Transverse colon (tissue), 4 donors: ENCODE results near the gene BET1L. TPM values are rescaled to one million over a fixed set of nuclear protein-coding genes. Genes with fewer than 3 reads are reported as not detected.
A peak's percentile ranks its signal among the peaks of the same experiment; 100 is the strongest.

Source experiments
- DNase-seq: peaks from one replicate; pipeline ENCODE4 v3.0.0-alpha.2; 2019
- H3K27ac ChIP-seq, 4 donors: fragments of 200-600 bp; sonication (generic); 2 replicates each; pipeline ENCODE4 v1.5.1; 2016 to 2018; ENCODE audit warnings: inconsistent platforms in 4 of 4
- H3K27me3 ChIP-seq: fragments of 200-600 bp; sonication (generic); 2 replicates; pipeline ENCODE4 v1.5.1; 2017; ENCODE audit warnings: inconsistent platforms
- H3K36me3 ChIP-seq, 4 donors: fragments of 200-600 bp; sonication (generic); 2 replicates each; pipeline ENCODE4 v1.5.1; 2017 to 2019; ENCODE audit warnings: inconsistent platforms in 4 of 4
- H3K4me1 ChIP-seq, 4 donors: fragments of 200-600 bp; sonication (generic); 2 replicates each; pipeline ENCODE4 v1.5.1; 2017 to 2020; ENCODE audit warnings: inconsistent platforms in 4 of 4
- H3K4me3 ChIP-seq, 4 donors: fragments of 200-600 bp; sonication (generic); 1 replicate in 1 of 4; 2 replicates in 3 of 4; pipeline versions ENCODE4 v1.5.1 to v1.6.1; 2017 to 2019; ENCODE audit warnings: inconsistent platforms in 4 of 4
- H3K9me3 ChIP-seq, 2 donors: fragments of 200-600 bp; sonication (generic); 2 replicates each; pipeline ENCODE4 v1.5.1; 2017 to 2019; ENCODE audit warnings: inconsistent platforms in 2 of 2
- EP300 ChIP-seq: sonication (generic); formaldehyde crosslinking; IDR thresholded peaks from one replicate; pipeline ENCODE4 v1.6.1; 2017; ENCODE audit warnings: antibody characterized with exemption, low read depth
- POLR2A ChIP-seq: fragments of 450-650 bp; IDR thresholded peaks from one replicate; pipeline ENCODE4 v1.6.1; 2016; ENCODE audit warnings: antibody characterized with exemption, mild to moderate bottlenecking, moderate library complexity
- POLR2AphosphoS5 ChIP-seq, 3 donors: sonication (generic); formaldehyde crosslinking; IDR thresholded peaks; one replicate each; pipeline ENCODE4 v1.6.1; 2016; ENCODE audit warnings: antibody characterized with exemption in 3 of 3
- WGBS, 2 donors: methylation state at CpG; one replicate each; pipeline ENCODE4 v1.1.5; 2018; ENCODE audit warnings: low coverage in 1 of 2; 5-methylcytosine and 5-hydroxymethylcytosine counted together
- in situ Hi-C, 4 donors: fragments of 200-750 bp; cut with MboI; loops; one replicate each; pipeline versions ENCODE4 v1.15.0 to v1.15.1; 2017; ENCODE audit warnings: low sequenced_read_pairs in 3 of 4, low pct_ligation_motif_present in 1 of 4, low pct_unique_long_range_greater_than_20kb in 1 of 4
- intact Hi-C: fragments of 100-400 bp; cut with DNase I; formaldehyde crosslinking; loops from one replicate; pipeline ENCODE4 v1.15.1; 2023; ENCODE audit warnings: low total_unique reads
- total RNA-seq, 4 donors: library from RNA; depleted of rRNA; stranded (reverse); fragments of >200 nt; gene quantifications; one replicate each; pipeline ENCODE4 v1.1.0, GENCODE V29; 2016
- TF ChIP-seq, protein P1 (sequence below), 5 experiments: fragments of 200-600 bp in 3 of 5; fragments of 450-650 bp in 2 of 5; sonication (generic) in 3 of 5; IDR thresholded peaks; 1 replicate in 2 of 5; 2 replicates in 3 of 5; pipeline ENCODE4 v1.5.1; 2016 to 2017; ENCODE audit warnings: antibody characterized with exemption in 5 of 5, inconsistent platforms in 3 of 5, mild to moderate bottlenecking in 2 of 5, moderate library complexity in 1 of 5

Gene BET1L
- total RNA-seq, 4 donors from 2014 or later: 31.8 to 111 (median 36.6) TPM

DNA sequence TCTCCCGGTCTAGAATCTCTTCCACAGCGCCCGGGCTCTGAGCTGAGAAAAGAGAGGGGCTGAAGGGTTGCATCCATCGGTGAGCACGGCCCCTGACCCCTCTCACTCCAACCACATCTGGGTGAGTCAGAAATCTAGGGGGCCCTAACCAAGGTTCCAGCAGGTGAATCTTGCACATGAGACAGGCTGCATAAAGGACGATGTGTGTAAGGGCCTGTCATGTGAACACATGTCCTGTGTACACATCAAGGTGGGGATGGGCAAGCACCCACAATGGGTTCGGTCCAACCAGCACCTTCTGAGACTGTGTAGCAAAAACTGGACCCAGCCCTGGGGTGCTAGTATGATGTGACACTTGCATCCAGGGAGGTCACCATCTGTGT is 1.2 kb downstream of the BET1L start:
- H3K36me3 ChIP-seq: peaks cover 0 to under 1% (median 0%) of the 10 kb centered on the region in 4 donors
- peak overlapping the region; percentile 80 to 97 (median 96) for H3K4me3 ChIP-seq
- intact Hi-C loops (no loop called here), in situ Hi-C loops (no loop called here)
- DNase-seq: peak; percentile 7
- no peaks in the 10 kb centered on the region for H3K9me3 ChIP-seq
- 45% methylated on average over 3 of the region's 7 CpGs; no CpG with 5 or more reads in 1 of the 2 donors for WGBS, 2 donors
- no peaks in the 10 kb centered on the region for H3K27me3 ChIP-seq
- H3K4me1 ChIP-seq: peaks cover 27 to 47% (median 36%) of the 10 kb centered on the region in 4 donors
- peak overlapping the region; percentile 96 to 100 (median 98) for H3K27ac ChIP-seq
- TF ChIP-seq EP300 (no peak), POLR2AphosphoS5 (IDR thresholded peaks at IDR 0.05) (no peak)
- TF ChIP-seq, protein P1, sequence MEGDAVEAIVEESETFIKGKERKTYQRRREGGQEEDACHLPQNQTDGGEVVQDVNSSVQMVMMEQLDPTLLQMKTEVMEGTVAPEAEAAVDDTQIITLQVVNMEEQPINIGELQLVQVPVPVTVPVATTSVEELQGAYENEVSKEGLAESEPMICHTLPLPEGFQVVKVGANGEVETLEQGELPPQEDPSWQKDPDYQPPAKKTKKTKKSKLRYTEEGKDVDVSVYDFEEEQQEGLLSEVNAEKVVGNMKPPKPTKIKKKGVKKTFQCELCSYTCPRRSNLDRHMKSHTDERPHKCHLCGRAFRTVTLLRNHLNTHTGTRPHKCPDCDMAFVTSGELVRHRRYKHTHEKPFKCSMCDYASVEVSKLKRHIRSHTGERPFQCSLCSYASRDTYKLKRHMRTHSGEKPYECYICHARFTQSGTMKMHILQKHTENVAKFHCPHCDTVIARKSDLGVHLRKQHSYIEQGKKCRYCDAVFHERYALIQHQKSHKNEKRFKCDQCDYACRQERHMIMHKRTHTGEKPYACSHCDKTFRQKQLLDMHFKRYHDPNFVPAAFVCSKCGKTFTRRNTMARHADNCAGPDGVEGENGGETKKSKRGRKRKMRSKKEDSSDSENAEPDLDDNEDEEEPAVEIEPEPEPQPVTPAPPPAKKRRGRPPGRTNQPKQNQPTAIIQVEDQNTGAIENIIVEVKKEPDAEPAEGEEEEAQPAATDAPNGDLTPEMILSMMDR (IDR thresholded peaks at IDR 0.05): no peak

DNA sequence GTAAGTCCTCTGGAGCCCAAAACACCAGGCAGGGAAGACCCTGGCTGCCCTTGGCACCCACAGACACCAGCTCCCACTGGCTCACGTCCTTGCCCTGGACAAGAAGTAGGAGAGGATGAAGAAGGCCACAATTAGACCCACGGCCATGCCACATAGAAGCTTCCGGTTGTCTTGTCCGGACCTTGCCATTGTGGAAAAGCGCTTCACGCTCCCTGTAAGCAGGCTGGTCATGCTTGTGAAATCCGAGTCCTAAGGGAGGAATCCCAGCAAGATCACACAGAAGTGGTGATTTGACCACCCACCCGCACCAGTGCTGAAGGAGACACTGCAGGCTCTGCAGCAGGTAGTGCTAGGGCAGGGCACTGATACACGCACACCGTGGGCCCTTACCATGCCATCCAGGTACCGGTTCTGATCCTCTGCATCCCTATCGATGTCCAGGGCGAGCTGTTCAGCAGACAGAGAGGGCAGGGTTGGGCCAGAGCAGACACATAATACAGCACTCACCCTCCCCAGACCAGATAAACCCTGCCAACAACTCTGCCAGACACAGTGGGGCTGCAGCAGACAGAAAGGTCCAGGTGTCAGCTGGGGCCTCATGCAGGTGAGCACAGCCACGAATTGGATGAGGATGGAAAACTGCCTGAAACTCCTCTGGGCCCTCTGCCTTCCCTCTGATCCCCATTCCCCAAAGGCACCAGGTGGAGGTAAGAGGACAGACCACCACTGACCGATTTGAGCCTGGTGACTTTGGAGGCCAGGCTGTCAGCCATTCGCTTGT is 1.8 kb downstream of the BET1L start:
- 92% methylated on average over 16 of the region's 16 CpGs; no CpG with 5 or more reads in 1 of the 2 donors for WGBS, 2 donors
- peaks cover 24 to 43% (median 35%) of the 10 kb centered on the region in 4 donors for H3K4me1 ChIP-seq
- peak overlapping the region in 1 of 4 donors; percentile 80 for H3K4me3 ChIP-seq
- TF ChIP-seq POLR2A (no peak), EP300 (no peak), POLR2AphosphoS5 (IDR thresholded peaks at IDR 0.05) (no peak)
- TF ChIP-seq, protein P1 (IDR thresholded peaks at IDR 0.05): no peak
- peak overlapping the region in 1 of 4 donors; percentile 100 for H3K27ac ChIP-seq
- H3K27me3 ChIP-seq: no peaks in the 10 kb centered on the region
- intact Hi-C loops: no loop called here
- in situ Hi-C loops: no loop called here
- H3K36me3 ChIP-seq: no peaks in the 10 kb centered on the region
- no peak for DNase-seq
- no peaks in the 10 kb centered on the region for H3K9me3 ChIP-seq

DNA sequence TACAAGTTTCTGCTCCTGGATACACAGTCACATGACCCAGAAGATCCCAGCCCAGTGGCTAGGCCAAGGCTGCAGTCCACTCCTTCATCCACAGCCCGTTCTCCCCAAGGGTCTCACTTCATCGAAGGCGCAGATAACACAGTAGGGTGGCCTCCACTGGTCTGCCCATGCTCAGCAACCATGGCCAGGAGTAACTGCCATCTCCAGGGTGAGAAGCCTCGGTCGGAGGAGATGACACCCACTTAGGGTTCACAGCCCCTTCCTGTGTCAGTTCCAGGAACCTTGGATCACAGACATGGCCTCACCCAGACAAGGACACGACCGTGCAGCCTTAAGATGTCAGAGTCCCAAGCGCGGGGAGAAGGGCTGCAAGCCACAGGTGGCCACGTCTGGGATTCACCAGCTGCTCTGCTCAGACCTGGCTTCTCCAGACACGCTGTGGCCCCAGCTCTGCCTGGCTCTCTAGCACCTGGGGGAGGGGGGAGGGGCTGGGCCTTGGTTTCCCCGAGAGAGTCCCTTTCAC is 2.6 kb downstream of the BET1L start:
- Histone ChIP-seq H3K4me3 (no peak overlapping the region), H3K4me1 (peaks cover 18 to 36% (median 27%) of the 10 kb centered on the region in 4 donors), H3K27ac (no peak overlapping the region), H3K36me3 (no peaks in the 10 kb centered on the region), H3K27me3 (no peaks in the 10 kb centered on the region), H3K9me3 (no peaks in the 10 kb centered on the region)
- TF ChIP-seq EP300 (no peak), POLR2A (no peak), POLR2AphosphoS5 (IDR thresholded peaks at IDR 0.05) (no peak)
- TF ChIP-seq, protein P1 (IDR thresholded peaks at IDR 0.05): no peak
- no peak for DNase-seq
- intact Hi-C loops: no loop called here
- WGBS, 2 donors: 85% methylated on average over 10 of the region's 12 CpGs; no CpG with 5 or more reads in 1 of the 2 donors
- in situ Hi-C loops: no loop called here

DNA sequence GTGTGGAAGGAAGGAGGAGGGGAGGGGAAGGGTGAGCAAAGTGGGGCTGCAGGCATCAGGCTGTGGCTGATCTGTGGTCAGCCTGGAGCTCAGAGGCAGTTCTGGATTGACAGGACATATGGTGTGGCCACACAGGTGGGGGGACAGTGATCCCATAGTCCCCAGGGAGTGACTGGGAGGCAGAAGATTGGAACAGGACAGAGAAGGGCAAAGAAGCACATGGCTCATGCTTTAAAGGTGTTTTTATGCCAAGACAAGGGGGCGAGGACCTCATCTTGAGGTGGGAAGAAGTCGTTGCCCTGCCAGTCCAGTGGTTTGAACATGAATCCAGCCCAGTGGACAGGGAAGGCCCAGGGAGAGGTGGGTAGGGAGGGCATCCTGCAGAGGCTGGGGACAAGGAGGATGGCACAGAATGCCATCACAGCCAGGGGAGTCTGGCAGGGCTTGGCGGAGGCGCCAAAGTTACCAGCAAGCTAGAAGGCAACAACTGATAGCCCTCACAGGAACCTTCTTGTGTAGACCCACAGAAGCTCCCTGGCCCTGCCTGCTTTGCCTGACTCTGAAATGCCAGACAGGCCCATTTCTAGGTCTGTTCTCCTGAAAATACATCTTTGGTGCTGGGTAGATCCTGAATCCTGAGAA is 3.1 kb downstream of the BET1L start:
- in situ Hi-C loops (no loop called here), intact Hi-C loops (no loop called here)
- H3K4me3 ChIP-seq: no peak overlapping the region
- H3K36me3 ChIP-seq: no peaks in the 10 kb centered on the region
- WGBS, 2 donors: 96% methylated on average over 4 of the region's 4 CpGs; no CpG with 5 or more reads in 1 of the 2 donors
- no peak for DNase-seq
- TF ChIP-seq POLR2AphosphoS5 (IDR thresholded peaks at IDR 0.05): no peak
- TF ChIP-seq POLR2A: no peak
- TF ChIP-seq, protein P1 (IDR thresholded peaks at IDR 0.05): no peak
- TF ChIP-seq EP300: no peak
- no peaks in the 10 kb centered on the region for H3K27me3 ChIP-seq
- no peak overlapping the region for H3K27ac ChIP-seq
- H3K4me1 ChIP-seq: peaks cover 12 to 30% (median 22%) of the 10 kb centered on the region in 4 donors
- H3K9me3 ChIP-seq: no peaks in the 10 kb centered on the region
